GM18498 (cell line): ENCODE results near the gene CFAP45.

ENCODE experiments used
- ATAC-seq: cut with Tn5 transposase; IDR thresholded peaks from one replicate; pipeline ENCODE4 v1.9.1; 2021; ENCODE audit warnings: mild to moderate bottlenecking, moderate library complexity; ENCODE audit not compliant: unreplicated experiment

The CFAP45 gene

DNA sequence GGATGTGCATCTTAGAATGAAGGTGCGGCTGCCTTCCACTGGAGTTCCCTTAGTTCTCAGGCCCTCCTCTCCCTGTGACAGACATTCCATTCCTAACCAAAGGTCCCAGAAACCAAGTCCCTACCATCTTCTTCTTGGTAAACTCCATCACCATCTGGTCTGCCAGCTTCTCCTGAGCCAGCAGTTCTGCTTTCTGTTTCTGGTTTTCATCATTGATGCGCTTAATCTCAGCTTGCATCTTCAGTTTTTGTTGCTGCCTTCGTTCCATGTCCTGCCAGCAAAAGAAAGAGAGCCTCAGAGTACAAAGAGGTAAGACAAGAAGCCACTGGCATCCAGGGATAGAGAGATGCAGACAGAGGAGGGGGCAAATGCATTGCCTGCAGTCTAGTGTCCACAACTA lies 19.5 kb downstream of the CFAP45 start:
- ATAC-seq = no peak

- no peak for ATAC-seq
These were observed 20.0 kb downstream of the CFAP45 start for GRCh38 chr1:159879977-159880376.

DNA sequence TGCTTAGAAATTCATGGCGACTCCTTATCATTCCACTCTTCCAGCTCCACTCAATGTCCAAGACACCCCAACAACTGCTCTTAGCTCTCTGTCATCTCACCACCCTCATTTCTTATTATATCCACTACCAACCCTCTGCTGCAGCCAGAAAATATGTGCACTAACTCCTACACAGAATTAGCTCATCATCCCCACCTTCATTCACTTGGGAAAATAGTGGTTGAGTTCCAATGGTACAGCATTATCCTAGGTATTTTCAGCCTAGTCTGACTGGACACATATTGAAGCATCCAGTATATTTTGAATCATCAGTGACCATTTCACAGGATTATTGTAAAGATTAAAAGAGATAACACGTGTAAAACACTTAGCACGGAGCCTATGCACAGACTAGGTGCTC lies 20.8 kb downstream of the CFAP45 start:
- ATAC-seq = no peak

GRCh38 chr1:159877695-159878444 lies 22.1 kb downstream of the CFAP45 start:
- no peak for ATAC-seq

DNA sequence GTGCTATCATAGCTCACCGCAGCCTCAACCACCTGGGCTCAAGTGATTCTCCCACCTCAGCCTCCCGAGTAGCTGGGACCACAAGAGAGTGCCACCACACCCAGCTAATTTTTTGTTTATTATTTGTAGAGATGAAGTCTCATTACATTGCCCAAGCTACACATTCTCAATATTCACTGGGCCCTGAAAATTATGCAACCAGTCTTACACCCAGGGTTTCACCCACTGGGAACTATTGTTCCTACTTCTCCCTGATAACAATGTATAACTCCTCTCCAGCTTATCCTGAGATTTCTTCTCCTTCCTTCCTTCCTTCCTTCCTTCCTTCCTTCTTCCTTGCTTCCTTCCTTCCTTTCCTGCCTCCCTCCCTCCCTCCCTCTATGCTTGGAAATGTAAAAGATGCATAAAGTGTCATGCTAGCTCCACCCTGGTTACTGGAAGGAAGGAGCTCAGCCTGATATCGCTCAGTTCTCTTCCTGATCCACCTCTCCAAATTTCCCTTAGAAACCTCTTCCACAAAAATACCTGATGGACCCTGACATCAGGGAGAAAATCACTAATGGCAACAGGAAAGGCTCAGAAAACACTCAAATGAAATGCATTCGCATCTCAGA lies 26.3 kb downstream of the CFAP45 start:
- ATAC-seq = no peak

DNA sequence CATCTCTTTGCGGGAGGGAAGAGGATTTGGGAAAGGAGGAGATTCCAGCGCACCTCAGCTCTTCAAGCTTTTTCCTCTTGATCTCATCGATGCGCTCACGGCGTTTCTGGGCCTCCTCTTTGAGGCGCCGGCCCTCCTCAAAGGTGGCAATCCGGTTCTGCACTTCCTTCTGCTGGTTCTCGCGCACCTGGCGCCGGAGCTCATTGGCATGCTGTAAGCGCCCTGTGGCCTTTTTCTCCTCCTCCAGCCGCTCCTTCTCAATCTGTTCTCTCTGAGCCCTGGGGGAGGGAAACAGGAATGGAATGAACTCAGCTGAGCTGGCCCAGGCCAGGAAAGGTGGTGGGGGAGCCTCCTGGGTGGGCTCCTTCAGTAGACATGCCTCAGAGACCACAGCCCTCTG lies 27.1 kb downstream of the CFAP45 start:
- ATAC-seq = no peak

DNA sequence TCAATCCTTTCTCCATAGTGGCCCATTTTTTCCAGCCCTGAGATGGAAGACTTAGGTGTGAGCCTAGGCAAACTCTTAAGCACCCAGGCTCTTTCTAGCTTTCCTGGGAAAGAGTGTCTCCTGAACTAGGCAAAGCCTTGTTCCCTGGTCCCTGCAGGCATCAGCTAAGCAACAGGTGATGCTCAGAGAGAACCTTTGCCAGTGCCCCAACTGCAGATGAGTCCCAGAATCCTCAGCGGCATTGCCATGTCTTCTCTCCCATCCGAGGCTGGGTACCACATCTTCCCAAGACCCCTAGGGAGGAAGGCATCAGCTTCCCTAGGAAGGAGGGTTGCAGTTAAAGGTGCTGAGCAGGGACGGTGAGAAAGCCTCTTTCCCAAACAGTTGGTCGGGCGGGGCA lies 29.3 kb downstream of the CFAP45 start:
- no peak for ATAC-seq

DNA sequence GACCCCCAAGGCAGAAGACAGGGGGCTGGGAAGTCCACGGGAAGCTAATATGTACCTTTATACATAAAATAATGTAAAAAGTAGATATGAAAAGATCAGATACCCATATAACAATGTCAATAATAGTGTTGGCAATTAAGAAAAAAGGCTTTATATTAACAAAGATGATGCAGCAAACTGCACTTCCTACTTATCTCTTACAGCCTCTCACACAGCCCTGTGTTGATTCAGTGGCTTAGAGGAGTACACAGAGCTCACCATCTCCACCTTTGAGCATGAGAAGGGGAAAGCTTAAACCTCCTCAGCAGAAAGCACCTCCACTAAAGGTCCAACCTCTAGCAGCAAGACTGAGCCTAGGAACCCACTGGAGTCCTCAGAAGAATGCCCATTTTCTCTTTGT lies 30.4 kb downstream of the CFAP45 start:
- ATAC-seq = no peak

- no peak for ATAC-seq
These were observed 30.8 kb downstream of the CFAP45 start for GRCh38 chr1:159869173-159869572.

GRCh38 chr1:159868766-159869165 lies 31.2 kb downstream of the CFAP45 start:
- ATAC-seq = no peak

DNA sequence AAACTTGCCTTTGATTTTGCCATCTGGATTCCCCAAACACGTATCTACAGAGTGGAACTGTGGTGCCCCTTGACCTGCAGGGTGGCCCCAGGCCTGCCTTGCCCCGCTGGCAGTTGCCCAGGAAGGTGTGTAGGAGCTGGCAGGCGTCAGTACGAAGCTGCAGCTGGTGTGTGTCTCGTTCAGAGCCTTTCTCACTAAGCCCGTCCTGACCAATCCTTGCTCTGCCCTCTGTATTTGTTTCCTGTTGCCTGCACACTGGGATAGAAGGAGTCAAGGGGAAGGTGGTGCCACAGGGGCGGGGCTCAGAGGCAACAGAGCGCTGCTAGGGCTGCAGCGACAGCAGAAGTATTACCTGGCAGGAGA lies 32.3 kb downstream of the CFAP45 start:
- ATAC-seq = no peak

GRCh38 chr1:159866905-159867663 lies 32.9 kb downstream of the CFAP45 start:
- ATAC-seq = no peak

DNA sequence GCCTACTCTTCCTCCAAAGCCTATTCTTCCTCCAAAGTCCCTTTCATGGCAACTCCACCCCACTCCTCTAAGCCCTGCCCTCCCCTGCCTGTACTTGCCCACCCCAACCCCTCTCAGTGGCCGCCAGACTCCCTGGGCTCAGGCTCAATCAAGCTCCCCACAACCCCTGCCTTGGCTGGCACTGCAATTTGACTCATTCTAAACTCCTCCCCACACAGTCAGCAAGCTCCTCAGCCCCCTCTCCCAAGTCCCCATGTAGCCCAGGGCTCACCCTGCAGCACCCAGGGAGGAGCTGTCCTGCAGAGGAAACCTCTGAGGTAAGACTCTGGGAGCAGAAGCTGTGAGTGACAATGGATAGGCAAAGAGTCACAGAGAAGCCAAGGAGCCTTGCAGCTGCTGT lies 33.9 kb downstream of the CFAP45 start:
- ATAC-seq = no peak

GRCh38 chr1:159864262-159864661 lies 35.7 kb downstream of the CFAP45 start:
- ATAC-seq = no peak

DNA sequence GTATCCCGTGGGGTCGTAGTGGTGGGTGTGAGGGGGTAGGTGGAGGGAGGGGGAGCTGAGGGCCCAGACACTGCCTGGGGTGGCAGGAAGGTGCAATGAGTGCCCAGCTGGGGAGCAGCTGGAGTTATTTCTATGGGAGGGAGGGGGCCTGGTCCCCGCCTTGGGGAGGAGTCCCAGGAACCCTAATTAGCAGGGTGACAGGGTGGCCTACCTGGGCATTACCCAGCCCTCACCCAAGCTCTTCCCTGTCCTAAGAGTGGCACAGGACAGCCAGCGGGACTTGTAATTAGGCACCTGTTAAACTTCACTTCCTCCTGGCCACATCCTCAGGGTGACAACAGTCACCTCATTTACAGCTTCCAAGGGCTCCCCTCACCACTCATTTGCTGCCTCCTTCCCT lies 37.4 kb downstream of the CFAP45 start, which contains the start of gene VSIG8:
Gene VSIG8 (minus strand): TSS at position 101 of the 400 bp plus-strand sequence. CDS start 136 bp downstream, outside the sequence.
- no peak for ATAC-seq

- no peak for ATAC-seq
These were observed 37.9 kb downstream of the CFAP45 start for GRCh38 chr1:159862031-159862430.

DNA sequence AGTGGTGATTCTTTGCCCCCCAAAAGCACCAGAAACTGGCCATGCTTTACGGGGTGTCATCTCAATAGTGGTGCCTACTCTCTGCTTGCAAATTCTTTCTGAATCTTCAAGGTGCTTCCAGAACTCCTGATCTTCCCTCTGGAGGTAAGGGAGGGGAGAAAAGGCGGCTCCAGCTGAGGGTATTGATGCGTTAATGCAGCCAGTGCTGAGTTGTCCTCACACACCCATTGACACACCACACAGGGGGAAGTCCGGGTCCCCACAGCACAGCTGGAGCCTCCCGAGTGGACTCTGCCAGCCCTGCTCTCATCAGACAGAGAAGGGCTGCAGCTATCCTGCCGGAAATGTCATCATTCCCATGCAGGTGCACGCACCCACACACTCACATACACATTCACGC lies 38.7 kb downstream of the CFAP45 start:
- ATAC-seq = no peak

DNA sequence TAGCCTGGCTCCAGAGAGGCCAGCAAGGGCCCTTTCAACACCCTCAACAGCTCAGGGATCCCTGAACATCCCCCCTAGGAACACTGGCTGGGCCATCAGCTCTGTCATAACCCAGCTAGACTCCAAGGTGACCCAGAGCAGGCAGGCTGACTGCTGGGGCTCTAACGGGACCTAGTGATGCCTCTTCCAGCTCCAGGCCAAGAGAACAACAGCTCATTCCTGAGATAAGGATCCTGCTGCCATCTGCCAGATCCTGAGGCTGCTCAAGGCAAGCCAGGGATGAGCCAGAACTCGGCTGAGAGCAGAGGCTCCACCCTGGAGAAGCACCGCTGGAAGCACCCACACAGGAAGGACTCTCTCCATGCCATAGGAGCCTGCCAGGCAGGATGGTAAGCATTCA lies 39.5 kb downstream of the CFAP45 start:
- ATAC-seq = no peak

- ATAC-seq = no peak
These were observed 40.1 kb downstream of the CFAP45 start for GRCh38 chr1:159859767-159860322.

DNA sequence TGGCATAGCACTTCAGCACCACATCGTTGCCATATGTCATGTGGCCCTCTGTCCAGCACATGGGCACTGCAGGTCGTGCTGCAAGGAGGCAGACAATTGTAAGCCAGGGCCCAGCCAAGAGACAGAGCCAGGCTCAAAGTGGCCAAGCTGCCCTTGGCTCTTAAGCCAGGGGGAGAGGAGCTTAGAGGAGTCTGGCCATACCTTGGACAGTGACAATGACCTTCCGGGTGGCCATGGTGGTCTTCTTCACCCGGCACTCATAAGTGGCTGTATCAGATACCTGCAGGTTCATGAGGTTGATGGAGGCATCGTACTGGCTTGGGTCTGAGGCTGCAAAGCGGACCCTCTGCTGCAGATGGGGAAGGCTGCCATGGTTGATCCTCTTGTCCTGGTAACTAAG lies 42.1 kb downstream of the CFAP45 start:
- no peak for ATAC-seq

DNA sequence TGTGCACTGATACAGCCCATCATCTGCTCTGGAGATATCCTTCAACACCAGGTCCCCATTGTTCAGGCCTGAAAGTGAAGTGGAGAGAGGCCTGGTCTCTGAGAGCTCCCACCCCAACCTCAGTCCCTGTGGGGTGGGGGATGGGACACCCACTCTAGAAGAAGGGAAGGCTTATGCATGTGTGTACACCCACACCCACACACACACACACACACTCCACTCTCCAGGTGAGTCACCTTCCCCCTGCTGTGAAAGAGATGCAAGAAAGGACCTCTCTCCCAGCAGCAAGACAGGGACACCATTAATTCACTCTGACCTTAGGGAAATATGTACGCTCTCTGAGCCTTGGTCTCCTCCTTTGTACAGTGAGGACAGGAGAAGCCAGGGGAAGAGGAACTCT lies 43.4 kb downstream of the CFAP45 start:
- ATAC-seq = no peak

GRCh38 chr1:159855709-159856108 lies 44.3 kb downstream of the CFAP45 start:
- no peak for ATAC-seq
